ENCODE data around the gene NSD1. TPM values are rescaled to one million over a fixed set of nuclear protein-coding genes. Genes with fewer than 3 reads are reported as not detected.
A peak's percentile ranks its signal among the peaks of the same experiment; 100 is the strongest.

Gene NSD1
- total and polyA plus RNA-seq, 9 of the 15 experiments (the other 6 are each of a cell fraction or from before 2014, with no cell fraction given), result 3.8 to 51.0 (median 24.7) TPM

DNA sequence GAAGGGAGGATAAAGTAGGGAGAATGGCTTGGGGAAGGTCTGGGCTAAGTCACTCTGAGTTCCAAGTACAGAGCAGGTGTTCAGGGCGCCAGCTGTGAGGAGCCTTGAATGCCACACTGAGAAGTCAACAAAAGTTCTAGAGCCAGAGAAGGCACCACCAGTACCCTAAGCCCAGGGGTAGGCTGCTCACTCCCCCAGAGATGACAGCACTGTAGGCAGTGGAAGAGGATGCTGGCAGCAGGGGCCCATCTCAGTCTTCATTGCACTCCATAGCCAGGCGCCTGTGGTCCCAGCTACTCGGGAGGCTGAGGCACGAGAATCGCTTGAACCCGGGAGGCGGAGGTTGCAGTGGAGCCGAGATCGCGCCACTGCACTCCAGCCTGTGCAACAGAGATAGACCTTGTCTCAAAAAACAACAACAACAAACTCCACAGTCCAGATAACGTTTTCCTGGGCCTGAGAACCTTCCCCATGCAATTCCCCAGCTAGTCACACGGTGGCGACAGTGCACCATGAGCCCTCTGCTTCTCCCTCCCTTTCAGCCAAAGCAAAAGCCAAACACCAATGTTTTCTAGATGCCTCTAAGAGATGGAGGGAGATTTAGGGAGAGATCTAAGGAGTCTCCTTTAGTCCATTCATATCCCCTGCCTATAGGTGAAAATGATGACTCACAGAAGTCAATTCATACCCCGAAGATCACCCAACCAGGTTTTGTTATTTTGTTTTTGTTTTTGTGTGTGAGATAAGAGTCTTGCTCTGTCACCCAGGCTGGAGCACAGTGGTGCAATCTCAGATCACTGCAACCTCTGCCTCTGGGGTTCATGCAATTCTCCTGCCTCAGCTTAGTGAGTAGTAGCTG lies 19.8 kb upstream of the NSD1 start (continued):
- TF ChIP-seq RBM25 (IDR thresholded peaks at IDR 0.05; ENCODE audit: low read depth, low read length, severe bottlenecking) (no peak), ZFP30 (CRISPR knock-in tag; IDR thresholded peaks at IDR 0.05; ENCODE audit: borderline replicate concordance) (no peak), KLF16 (IDR thresholded peaks at IDR 0.05) (peak; percentile 61; the same call in 1 of the 2 replicates), SOX6 (IDR thresholded peaks at IDR 0.05) (peak; percentile 77), HNRNPH1 (optimal IDR thresholded peaks at IDR 0.05; ENCODE audit: low read depth, low read length) (no peak), SMAD4 (CRISPR knock-in tag; conservative IDR thresholded peaks at IDR 0.05) (no peak), ZNF830 (CRISPR knock-in tag; IDR thresholded peaks at IDR 0.05) (no peak), TCF7 (IDR thresholded peaks at IDR 0.05; ENCODE audit: borderline replicate concordance) (no peak), NCOA6 (IDR thresholded peaks at IDR 0.05) (no peak), TARDBP (IDR thresholded peaks at IDR 0.05) (no peak), U2AF1 (optimal IDR thresholded peaks at IDR 0.05; ENCODE audit: low read depth, low read length) (no peak), KLF13 (tag; IDR thresholded peaks at IDR 0.05; ENCODE audit: borderline replicate concordance, low read depth) (no peak), CHCHD3 (CRISPR knock-in tag; IDR thresholded peaks at IDR 0.05) (no peak)
- TF ChIP-seq, protein P1, sequence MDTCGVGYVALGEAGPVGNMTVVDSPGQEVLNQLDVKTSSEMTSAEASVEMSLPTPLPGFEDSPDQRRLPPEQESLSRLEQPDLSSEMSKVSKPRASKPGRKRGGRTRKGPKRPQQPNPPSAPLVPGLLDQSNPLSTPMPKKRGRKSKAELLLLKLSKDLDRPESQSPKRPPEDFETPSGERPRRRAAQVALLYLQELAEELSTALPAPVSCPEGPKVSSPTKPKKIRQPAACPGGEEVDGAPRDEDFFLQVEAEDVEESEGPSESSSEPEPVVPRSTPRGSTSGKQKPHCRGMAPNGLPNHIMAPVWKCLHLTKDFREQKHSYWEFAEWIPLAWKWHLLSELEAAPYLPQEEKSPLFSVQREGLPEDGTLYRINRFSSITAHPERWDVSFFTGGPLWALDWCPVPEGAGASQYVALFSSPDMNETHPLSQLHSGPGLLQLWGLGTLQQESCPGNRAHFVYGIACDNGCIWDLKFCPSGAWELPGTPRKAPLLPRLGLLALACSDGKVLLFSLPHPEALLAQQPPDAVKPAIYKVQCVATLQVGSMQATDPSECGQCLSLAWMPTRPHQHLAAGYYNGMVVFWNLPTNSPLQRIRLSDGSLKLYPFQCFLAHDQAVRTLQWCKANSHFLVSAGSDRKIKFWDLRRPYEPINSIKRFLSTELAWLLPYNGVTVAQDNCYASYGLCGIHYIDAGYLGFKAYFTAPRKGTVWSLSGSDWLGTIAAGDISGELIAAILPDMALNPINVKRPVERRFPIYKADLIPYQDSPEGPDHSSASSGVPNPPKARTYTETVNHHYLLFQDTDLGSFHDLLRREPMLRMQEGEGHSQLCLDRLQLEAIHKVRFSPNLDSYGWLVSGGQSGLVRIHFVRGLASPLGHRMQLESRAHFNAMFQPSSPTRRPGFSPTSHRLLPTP (IDR thresholded peaks at IDR 0.05; ENCODE audit: borderline replicate concordance, extremely low read depth, insufficient read length), result no peak
- TF ChIP-seq, protein P2, sequence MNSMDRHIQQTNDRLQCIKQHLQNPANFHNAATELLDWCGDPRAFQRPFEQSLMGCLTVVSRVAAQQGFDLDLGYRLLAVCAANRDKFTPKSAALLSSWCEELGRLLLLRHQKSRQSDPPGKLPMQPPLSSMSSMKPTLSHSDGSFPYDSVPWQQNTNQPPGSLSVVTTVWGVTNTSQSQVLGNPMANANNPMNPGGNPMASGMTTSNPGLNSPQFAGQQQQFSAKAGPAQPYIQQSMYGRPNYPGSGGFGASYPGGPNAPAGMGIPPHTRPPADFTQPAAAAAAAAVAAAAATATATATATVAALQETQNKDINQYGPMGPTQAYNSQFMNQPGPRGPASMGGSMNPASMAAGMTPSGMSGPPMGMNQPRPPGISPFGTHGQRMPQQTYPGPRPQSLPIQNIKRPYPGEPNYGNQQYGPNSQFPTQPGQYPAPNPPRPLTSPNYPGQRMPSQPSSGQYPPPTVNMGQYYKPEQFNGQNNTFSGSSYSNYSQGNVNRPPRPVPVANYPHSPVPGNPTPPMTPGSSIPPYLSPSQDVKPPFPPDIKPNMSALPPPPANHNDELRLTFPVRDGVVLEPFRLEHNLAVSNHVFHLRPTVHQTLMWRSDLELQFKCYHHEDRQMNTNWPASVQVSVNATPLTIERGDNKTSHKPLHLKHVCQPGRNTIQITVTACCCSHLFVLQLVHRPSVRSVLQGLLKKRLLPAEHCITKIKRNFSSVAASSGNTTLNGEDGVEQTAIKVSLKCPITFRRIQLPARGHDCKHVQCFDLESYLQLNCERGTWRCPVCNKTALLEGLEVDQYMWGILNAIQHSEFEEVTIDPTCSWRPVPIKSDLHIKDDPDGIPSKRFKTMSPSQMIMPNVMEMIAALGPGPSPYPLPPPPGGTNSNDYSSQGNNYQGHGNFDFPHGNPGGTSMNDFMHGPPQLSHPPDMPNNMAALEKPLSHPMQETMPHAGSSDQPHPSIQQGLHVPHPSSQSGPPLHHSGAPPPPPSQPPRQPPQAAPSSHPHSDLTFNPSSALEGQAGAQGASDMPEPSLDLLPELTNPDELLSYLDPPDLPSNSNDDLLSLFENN (IDR thresholded peaks at IDR 0.05; ENCODE audit: low read depth in 2 of 2, low read length in 2 of 2), result no peak
- TF ChIP-seq, protein P3, sequence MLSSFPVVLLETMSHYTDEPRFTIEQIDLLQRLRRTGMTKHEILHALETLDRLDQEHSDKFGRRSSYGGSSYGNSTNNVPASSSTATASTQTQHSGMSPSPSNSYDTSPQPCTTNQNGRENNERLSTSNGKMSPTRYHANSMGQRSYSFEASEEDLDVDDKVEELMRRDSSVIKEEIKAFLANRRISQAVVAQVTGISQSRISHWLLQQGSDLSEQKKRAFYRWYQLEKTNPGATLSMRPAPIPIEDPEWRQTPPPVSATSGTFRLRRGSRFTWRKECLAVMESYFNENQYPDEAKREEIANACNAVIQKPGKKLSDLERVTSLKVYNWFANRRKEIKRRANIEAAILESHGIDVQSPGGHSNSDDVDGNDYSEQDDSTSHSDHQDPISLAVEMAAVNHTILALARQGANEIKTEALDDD (IDR thresholded peaks at IDR 0.05), result no peak
- TF ChIP-seq, protein P4, sequence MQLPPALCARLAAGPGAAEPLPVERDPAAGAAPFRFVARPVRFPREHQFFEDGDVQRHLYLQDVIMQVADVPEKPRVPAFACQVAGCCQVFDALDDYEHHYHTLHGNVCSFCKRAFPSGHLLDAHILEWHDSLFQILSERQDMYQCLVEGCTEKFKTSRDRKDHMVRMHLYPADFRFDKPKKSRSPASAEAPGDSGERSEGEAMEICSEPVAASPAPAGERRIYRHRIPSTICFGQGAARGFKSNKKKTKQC (CRISPR knock-in tag; IDR thresholded peaks at IDR 0.05), result no peak
- TF ChIP-seq, protein P5, sequence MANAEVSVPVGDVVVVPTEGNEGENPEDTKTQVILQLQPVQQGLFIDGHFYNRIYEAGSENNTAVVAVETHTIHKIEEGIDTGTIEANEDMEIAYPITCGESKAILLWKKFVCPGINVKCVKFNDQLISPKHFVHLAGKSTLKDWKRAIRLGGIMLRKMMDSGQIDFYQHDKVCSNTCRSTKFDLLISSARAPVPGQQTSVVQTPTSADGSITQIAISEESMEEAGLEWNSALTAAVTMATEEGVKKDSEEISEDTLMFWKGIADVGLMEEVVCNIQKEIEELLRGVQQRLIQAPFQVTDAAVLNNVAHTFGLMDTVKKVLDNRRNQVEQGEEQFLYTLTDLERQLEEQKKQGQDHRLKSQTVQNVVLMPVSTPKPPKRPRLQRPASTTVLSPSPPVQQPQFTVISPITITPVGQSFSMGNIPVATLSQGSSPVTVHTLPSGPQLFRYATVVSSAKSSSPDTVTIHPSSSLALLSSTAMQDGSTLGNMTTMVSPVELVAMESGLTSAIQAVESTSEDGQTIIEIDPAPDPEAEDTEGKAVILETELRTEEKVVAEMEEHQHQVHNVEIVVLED (CRISPR knock-in tag; IDR thresholded peaks at IDR 0.05), result no peak

Data from K562 (cell line).